GDM1 (cell line): ENCODE measurements around the gene SGTA.
A peak's percentile ranks its signal among the peaks of the same experiment; 100 is the strongest.

Experiments used
- DNase-seq: peaks from one replicate; lab custom pipeline; 2025; lab: John Stamatoyannopoulos, UW

SGTA gene

GRCh38 chr19:2750808-2751437 lies 32.1 kb downstream of the SGTA start:
- DNase-seq, result no peak

GRCh38 chr19:2747349-2747748 lies 35.7 kb downstream of the SGTA start:
- no peak for DNase-seq

GRCh38 chr19:2744113-2744512 lies 39.0 kb downstream of the SGTA start:
- DNase-seq, result no peak

GRCh38 chr19:2743099-2743498 lies 40.0 kb downstream of the SGTA start:
- no peak for DNase-seq

GRCh38 chr19:2740314-2740656 lies 42.8 kb downstream of the SGTA start:
- no peak for DNase-seq

- peak; percentile 97 for DNase-seq
Observed at GRCh38 chr19:2739602-2740313, 43.3 kb downstream of the SGTA start, which contains the start of gene SLC39A3. SLC39A3 (minus strand) TSS chr19:2740017; CDS start chr19:2737257, 2,760 bp downstream.

GRCh38 chr19:2736550-2737190 lies 46.4 kb downstream of the SGTA start:
- no peak for DNase-seq

- DNase-seq, result no peak
Observed at GRCh38 chr19:2735374-2735773, 47.7 kb downstream of the SGTA start.

- no peak for DNase-seq
Observed at GRCh38 chr19:2734589-2735288, 48.3 kb downstream of the SGTA start.

- no peak for DNase-seq
Observed at GRCh38 chr19:2733930-2734588, 49.0 kb downstream of the SGTA start.

- DNase-seq, result no peak
Observed at GRCh38 chr19:2732883-2733282, 50.2 kb downstream of the SGTA start.

- no peak for DNase-seq
Observed at GRCh38 chr19:2732157-2732725, 50.8 kb downstream of the SGTA start.

- no peak for DNase-seq
Observed at GRCh38 chr19:2731181-2731995, 51.7 kb downstream of the SGTA start.

GRCh38 chr19:2729943-2730818 lies 52.9 kb downstream of the SGTA start:
- DNase-seq, result no peak

GRCh38 chr19:2728783-2729387 lies 54.2 kb downstream of the SGTA start:
- no peak for DNase-seq

- DNase-seq, result no peak
Observed at GRCh38 chr19:2727640-2727944, 55.5 kb downstream of the SGTA start.

- DNase-seq, result no peak
Observed at GRCh38 chr19:2726904-2727639, 56.0 kb downstream of the SGTA start.

GRCh38 chr19:2726160-2726855 lies 56.8 kb downstream of the SGTA start:
- no peak for DNase-seq
